ENCODE data around the gene KCNRG. TPM values are rescaled to one million over a fixed set of nuclear protein-coding genes. Genes with fewer than 3 reads are reported as not detected.

The KCNRG gene
- total RNA-seq, 2 donors from 2014 or later = 0.62 to 1.1 TPM

GRCh38 chr13:50015750-50016149, 506 bp downstream of the KCNRG start:
- no peaks in the 10 kb centered on the region for H3K27me3 Mint-ChIP-seq (ENCODE audit: insufficient read depth)
- no peak for DNase-seq
- Histone ChIP-seq H3K4me1 (ENCODE audit: control insufficient read depth, insufficient read depth, low read length) (peaks cover 21% of the 10 kb centered on the region), H3K36me3 (ENCODE audit: control insufficient read depth, insufficient read depth, low read length) (peaks cover 37% of the 10 kb centered on the region), H3K27ac (ENCODE audit: low read depth, low read length) (no peak overlapping the region), H3K9me3 (ENCODE audit: control insufficient read depth, low read length) (peaks cover 6% of the 10 kb centered on the region), H3K9ac (ENCODE audit: extremely low read depth, low read length, poor library complexity, severe bottlenecking) (peak overlapping the region; percentile 12), H3K27me3 (ENCODE audit: control insufficient read depth, insufficient read depth, low read length, poor library complexity, severe bottlenecking) (no peaks in the 10 kb centered on the region), H3K4me3 (ENCODE audit: low read length) (peak overlapping the region; percentile 60)
- TF ChIP-seq, protein P1, sequence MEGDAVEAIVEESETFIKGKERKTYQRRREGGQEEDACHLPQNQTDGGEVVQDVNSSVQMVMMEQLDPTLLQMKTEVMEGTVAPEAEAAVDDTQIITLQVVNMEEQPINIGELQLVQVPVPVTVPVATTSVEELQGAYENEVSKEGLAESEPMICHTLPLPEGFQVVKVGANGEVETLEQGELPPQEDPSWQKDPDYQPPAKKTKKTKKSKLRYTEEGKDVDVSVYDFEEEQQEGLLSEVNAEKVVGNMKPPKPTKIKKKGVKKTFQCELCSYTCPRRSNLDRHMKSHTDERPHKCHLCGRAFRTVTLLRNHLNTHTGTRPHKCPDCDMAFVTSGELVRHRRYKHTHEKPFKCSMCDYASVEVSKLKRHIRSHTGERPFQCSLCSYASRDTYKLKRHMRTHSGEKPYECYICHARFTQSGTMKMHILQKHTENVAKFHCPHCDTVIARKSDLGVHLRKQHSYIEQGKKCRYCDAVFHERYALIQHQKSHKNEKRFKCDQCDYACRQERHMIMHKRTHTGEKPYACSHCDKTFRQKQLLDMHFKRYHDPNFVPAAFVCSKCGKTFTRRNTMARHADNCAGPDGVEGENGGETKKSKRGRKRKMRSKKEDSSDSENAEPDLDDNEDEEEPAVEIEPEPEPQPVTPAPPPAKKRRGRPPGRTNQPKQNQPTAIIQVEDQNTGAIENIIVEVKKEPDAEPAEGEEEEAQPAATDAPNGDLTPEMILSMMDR (conservative IDR thresholded peaks at IDR 0.05) = no peak
- peaks cover 39% of the 10 kb centered on the region for H3K4me1 Mint-ChIP-seq
- WGBS, 2 experiments (ENCODE audit: insufficient coverage in 1 of 2, insufficient read length in 1 of 2) = 48 to 73% methylated on average over 3 to 4 of the region's 4 CpGs
- peaks cover 51% of the 10 kb centered on the region for H3K36me3 Mint-ChIP-seq (ENCODE audit: low read depth)
- no peaks in the 10 kb centered on the region for H3K9me3 Mint-ChIP-seq
- H3K27ac Mint-ChIP-seq = peak overlapping the region; percentile 94
- peak overlapping the region; percentile 37 for H3K4me3 Mint-ChIP-seq

DNA sequence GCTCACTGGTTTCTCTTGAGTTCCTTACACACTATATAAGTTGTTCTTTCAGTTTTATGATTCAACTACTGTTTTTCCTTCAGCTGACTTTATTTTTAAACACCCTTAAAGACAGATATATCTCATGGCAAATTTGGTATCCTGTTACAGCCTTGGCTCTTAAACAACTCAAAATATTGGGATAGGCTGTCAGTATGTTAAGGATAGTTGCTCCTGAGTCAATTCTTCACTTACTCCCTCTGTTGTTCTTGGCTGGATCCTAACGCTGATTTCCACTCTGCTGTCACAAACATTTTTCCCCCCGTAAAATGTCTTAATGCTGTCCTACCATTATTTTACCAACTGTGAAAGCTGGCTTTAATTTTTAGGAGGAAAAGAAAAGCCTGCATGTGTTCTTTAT, 1.2 kb downstream of the KCNRG start:
- H3K9me3 ChIP-seq (ENCODE audit: control insufficient read depth, low read length) = peaks cover 6% of the 10 kb centered on the region
- Mint-ChIP-seq H3K4me1 (peaks cover 39% of the 10 kb centered on the region), H3K9me3 (no peaks in the 10 kb centered on the region), H3K27me3 (ENCODE audit: insufficient read depth) (no peaks in the 10 kb centered on the region), H3K36me3 (ENCODE audit: low read depth) (peaks cover 44% of the 10 kb centered on the region), H3K27ac (peak overlapping the region; percentile 94), H3K4me3 (no peak overlapping the region)
- peaks cover 21% of the 10 kb centered on the region for H3K4me1 ChIP-seq (ENCODE audit: control insufficient read depth, insufficient read depth, low read length)
- H3K27ac ChIP-seq (ENCODE audit: low read depth, low read length) = no peak overlapping the region
- WGBS, 2 experiments (ENCODE audit: insufficient coverage in 1 of 2, insufficient read length in 1 of 2) = 79% methylated on average over 2 of the region's 2 CpGs; no CpG with 5 or more reads in 1 of the 2 experiments
- H3K4me3 ChIP-seq (ENCODE audit: low read length) = peak overlapping the region; percentile 60
- no peak overlapping the region for H3K9ac ChIP-seq (ENCODE audit: extremely low read depth, low read length, poor library complexity, severe bottlenecking)
- no peak for DNase-seq
- no peaks in the 10 kb centered on the region for H3K27me3 ChIP-seq (ENCODE audit: control insufficient read depth, insufficient read depth, low read length, poor library complexity, severe bottlenecking)
- H3K36me3 ChIP-seq (ENCODE audit: control insufficient read depth, insufficient read depth, low read length) = peaks cover 33% of the 10 kb centered on the region
- TF ChIP-seq, protein P1 (conservative IDR thresholded peaks at IDR 0.05) = no peak

- Mint-ChIP-seq H3K27ac (no peak overlapping the region), H3K36me3 (ENCODE audit: low read depth) (peaks cover 35% of the 10 kb centered on the region), H3K4me3 (no peak overlapping the region), H3K9me3 (no peaks in the 10 kb centered on the region), H3K4me1 (peaks cover 35% of the 10 kb centered on the region), H3K27me3 (ENCODE audit: insufficient read depth) (no peaks in the 10 kb centered on the region)
- Histone ChIP-seq H3K4me3 (ENCODE audit: low read length) (no peak overlapping the region), H3K27me3 (ENCODE audit: control insufficient read depth, insufficient read depth, low read length, poor library complexity, severe bottlenecking) (no peaks in the 10 kb centered on the region), H3K9me3 (ENCODE audit: control insufficient read depth, low read length) (no peaks in the 10 kb centered on the region), H3K4me1 (ENCODE audit: control insufficient read depth, insufficient read depth, low read length) (peaks cover 21% of the 10 kb centered on the region), H3K27ac (ENCODE audit: low read depth, low read length) (no peak overlapping the region), H3K9ac (ENCODE audit: extremely low read depth, low read length, poor library complexity, severe bottlenecking) (no peak overlapping the region), H3K36me3 (ENCODE audit: control insufficient read depth, insufficient read depth, low read length) (peaks cover 29% of the 10 kb centered on the region)
- TF ChIP-seq, protein P1 (conservative IDR thresholded peaks at IDR 0.05) = no peak
- DNase-seq = no peak
These were observed 2.6 kb downstream of the KCNRG start for GRCh38 chr13:50017819-50018218.
